Esophagus muscularis mucosa (tissue), 4 donors: ENCODE results near the gene CPSF3. TPM values are rescaled to one million over a fixed set of nuclear protein-coding genes. Genes with fewer than 3 reads are reported as not detected.

ENCODE experiments used
- DNase-seq: peaks from one replicate; pipeline ENCODE4 v3.0.0-alpha.2; 2017; ENCODE audit errors: extremely low spot score
- H3K27ac ChIP-seq, 4 donors: fragments of 200-600 bp; sonication (generic); replicated peaks in 1 of 4; 1 replicate in 3 of 4; 2 replicates in 1 of 4; pipeline ENCODE4 v1.5.1; 2016 to 2019; ENCODE audit warnings: mild to moderate bottlenecking in 1 of 4
- H3K27me3 ChIP-seq, 4 donors: fragments of 200-600 bp; sonication (generic); one replicate each; pipeline versions ENCODE4 v1.5.1 to v1.6.0; 2016 to 2019
- H3K36me3 ChIP-seq, 4 donors: fragments of 200-600 bp; sonication (generic); one replicate each; pipeline ENCODE4 v1.5.1; 2016 to 2019
- H3K4me1 ChIP-seq, 4 donors: fragments of 200-600 bp; sonication (generic); one replicate each; pipeline ENCODE4 v1.5.1; 2016 to 2019
- H3K4me3 ChIP-seq, 4 donors: fragments of 200-600 bp; sonication (generic); 1 replicate in 2 of 4; 2 replicates in 2 of 4; pipeline ENCODE4 v1.5.1; 2016 to 2019; ENCODE audit warnings: mild to moderate bottlenecking in 4 of 4, moderate library complexity in 1 of 4
- H3K9me3 ChIP-seq, 4 donors: fragments of 200-600 bp; sonication (generic); 1 replicate in 3 of 4; 2 replicates in 1 of 4; pipeline ENCODE4 v1.5.1; 2016 to 2019
- CTCF ChIP-seq, 3 experiments: fragments of 200-600 bp in 2 of 3; fragments of 450-650 bp in 1 of 3; sonication (generic) in 2 of 3; IDR thresholded peaks; one replicate each; pipeline ENCODE4 v1.5.1; 2017 to 2019; ENCODE audit warnings: antibody characterized with exemption in 3 of 3, mild to moderate bottlenecking in 2 of 3, moderate library complexity in 1 of 3
- EP300 ChIP-seq: sonication (generic); formaldehyde crosslinking; IDR thresholded peaks from one replicate; pipeline ENCODE4 v1.6.1; 2017; ENCODE audit warnings: antibody characterized with exemption
- POLR2A ChIP-seq: fragments of 450-650 bp; IDR thresholded peaks from one replicate; pipeline ENCODE4 v1.6.1; 2017; ENCODE audit warnings: antibody characterized with exemption, moderate library complexity, mild to moderate bottlenecking, low read depth
- POLR2AphosphoS5 ChIP-seq, 2 donors: sonication (generic); formaldehyde crosslinking; IDR thresholded peaks; one replicate each; pipeline ENCODE4 v1.6.1; 2017; ENCODE audit warnings: antibody characterized with exemption in 2 of 2
- WGBS: methylation state at CpG from one replicate; pipeline ENCODE4 v1.1.5; 2018; 5-methylcytosine and 5-hydroxymethylcytosine counted together
- intact Hi-C: fragments of 100-400 bp; cut with DNase I; formaldehyde crosslinking; loops from one replicate; pipeline ENCODE4 v1.15.1; 2023
- total RNA-seq, 4 donors: library from RNA; depleted of rRNA; stranded (reverse); fragments of >200 nt; gene quantifications; one replicate each; pipeline versions ENCODE4 v1.1.0 to v1.2.1, GENCODE V29; 2016

The CPSF3 gene
- total RNA-seq, 4 donors from 2014 or later = 18.3 to 22.8 (median 20.7) TPM

- H3K27ac ChIP-seq = no peak overlapping the region
- peaks cover 14 to 29% (median 25%) of the 10 kb centered on the region in 4 donors for H3K4me1 ChIP-seq
- H3K9me3 ChIP-seq = no peaks in the 10 kb centered on the region
- TF ChIP-seq POLR2AphosphoS5 (IDR thresholded peaks at IDR 0.05) (no peak), POLR2A (no peak), CTCF (IDR thresholded peaks at IDR 0.05) (no peak)
- DNase-seq = no peak
- no peak overlapping the region for H3K4me3 ChIP-seq
- WGBS = 91% methylated on average over 6 of the region's 7 CpGs
- intact Hi-C loops = no loop called here
- H3K36me3 ChIP-seq = peaks cover 17 to 77% (median 63%) of the 10 kb centered on the region in 4 donors
- no peaks in the 10 kb centered on the region for H3K27me3 ChIP-seq
Measured at GRCh38 chr2:9390151-9390850, 33.2 kb upstream of the CPSF3 start.

- Histone ChIP-seq H3K4me1 (peaks cover 11 to 29% (median 25%) of the 10 kb centered on the region in 4 donors), H3K27ac (no peak overlapping the region), H3K36me3 (peaks cover 17 to 73% (median 58%) of the 10 kb centered on the region in 4 donors), H3K9me3 (no peaks in the 10 kb centered on the region), H3K4me3 (no peak overlapping the region), H3K27me3 (no peaks in the 10 kb centered on the region)
- TF ChIP-seq POLR2AphosphoS5 (IDR thresholded peaks at IDR 0.05) (no peak), POLR2A (no peak), CTCF (IDR thresholded peaks at IDR 0.05) (no peak), EP300 (no peak)
- intact Hi-C loops = no loop called here
- WGBS = 93% methylated on average over 19 of the region's 19 CpGs
- no peak for DNase-seq
Measured at GRCh38 chr2:9390991-9391390, 32.5 kb upstream of the CPSF3 start.

- Histone ChIP-seq H3K36me3 (peaks cover 25 to 76% (median 62%) of the 10 kb centered on the region in 4 donors), H3K4me1 (peaks cover 10 to 21% (median 19%) of the 10 kb centered on the region in 4 donors), H3K9me3 (no peaks in the 10 kb centered on the region), H3K27ac (peak overlapping the region; percentile 47 to 69 (median 60)), H3K27me3 (no peaks in the 10 kb centered on the region), H3K4me3 (no peak overlapping the region)
- WGBS = 92% methylated on average over 13 of the region's 13 CpGs
- intact Hi-C loops = no loop called here
- no peak for DNase-seq
- no peak for TF ChIP-seq POLR2A
- TF ChIP-seq EP300 = no peak
- TF ChIP-seq CTCF (IDR thresholded peaks at IDR 0.05) = no peak
- TF ChIP-seq POLR2AphosphoS5 (IDR thresholded peaks at IDR 0.05) = no peak
Measured at GRCh38 chr2:9391961-9392720, 31.3 kb upstream of the CPSF3 start.

- peaks cover 23 to 72% (median 55%) of the 10 kb centered on the region in 4 donors for H3K36me3 ChIP-seq
- H3K27me3 ChIP-seq = no peaks in the 10 kb centered on the region
- H3K27ac ChIP-seq = peak overlapping the region; percentile 47 to 69 (median 60)
- TF ChIP-seq POLR2A (no peak), CTCF (IDR thresholded peaks at IDR 0.05) (no peak), EP300 (no peak), POLR2AphosphoS5 (IDR thresholded peaks at IDR 0.05) (no peak)
- 61% methylated on average over 21 of the region's 28 CpGs for WGBS
- H3K4me3 ChIP-seq = no peak overlapping the region
- intact Hi-C loops = no loop called here
- H3K9me3 ChIP-seq = no peaks in the 10 kb centered on the region
- H3K4me1 ChIP-seq = peaks cover 11 to 21% (median 17%) of the 10 kb centered on the region in 4 donors
- DNase-seq = no peak
Measured at GRCh38 chr2:9392898-9393765, 30.3 kb upstream of the CPSF3 start.
